RWPE1 (cell line): Measurements from ENCODE around the gene GABRB3.

Source experiments
- CTCF ChIA-PET: fragments of 350-600 bp; sonication (Branson Sonifier 250); formaldehyde crosslinking; extraction: SDS; loops from one replicate; lab custom pipeline; 2021; lab: Yijun Ruan, JAX
- POLR2A ChIA-PET: fragments of 400-600 bp; formaldehyde crosslinking; extraction: SDS; loops from one replicate; lab custom pipeline; 2020; ENCODE audit warnings: antibody characterized with exemption; ENCODE audit not compliant: low non-redundant PET; lab: Yijun Ruan, JAX
- DNase-seq: peaks from one replicate; pipeline ENCODE4 v3.0.0; 2012; ENCODE audit warnings: low spot score
- H3K27ac ChIP-seq: fragments of 450-650 bp; 2 replicates; pipeline ENCODE4 v1.5.1; 2017
- CTCF ChIP-seq: fragments of 450-650 bp; conservative IDR thresholded peaks from 2 replicates; pipeline ENCODE4 v1.5.1; 2017; ENCODE audit warnings: low read depth, mild to moderate bottlenecking

The GABRB3 gene

GRCh38 chr15:26739791-26740190, 33.1 kb downstream of the GABRB3 start:
- no peak for TF ChIP-seq CTCF
- ChIA-PET POLR2A (no interaction called here), CTCF (no interaction called here)
- H3K27ac ChIP-seq = no peak overlapping the region
- DNase-seq = no peak

- POLR2A ChIA-PET = no interaction called here
- CTCF ChIA-PET = no interaction called here
- DNase-seq = no peak
- no peak for TF ChIP-seq CTCF
- H3K27ac ChIP-seq = no peak overlapping the region
Observed at GRCh38 chr15:26738996-26739395, 33.9 kb downstream of the GABRB3 start.

GRCh38 chr15:26736502-26737248, 36.2 kb downstream of the GABRB3 start:
- ChIA-PET POLR2A (no interaction called here), CTCF (no interaction called here)
- DNase-seq = no peak
- TF ChIP-seq CTCF = no peak
- H3K27ac ChIP-seq = no peak overlapping the region

- ChIA-PET POLR2A (no interaction called here), CTCF (no interaction called here)
- H3K27ac ChIP-seq = no peak overlapping the region
- DNase-seq = no peak
- TF ChIP-seq CTCF = no peak
Observed at GRCh38 chr15:26731965-26732364, 40.9 kb downstream of the GABRB3 start.

GRCh38 chr15:26729581-26729980, 43.3 kb downstream of the GABRB3 start:
- no peak overlapping the region for H3K27ac ChIP-seq
- no peak for DNase-seq
- CTCF ChIA-PET = no interaction called here
- TF ChIP-seq CTCF = no peak
- POLR2A ChIA-PET = no interaction called here

GRCh38 chr15:26729030-26729429, 43.8 kb downstream of the GABRB3 start:
- no peak for TF ChIP-seq CTCF
- ChIA-PET CTCF (interaction anchor here (0.6 kb wide), 1 partner anchor 896 kb away, joined by 7 read pairs; no protein-coding TSS in a partner anchor), POLR2A (no interaction called here)
- DNase-seq = no peak
- no peak overlapping the region for H3K27ac ChIP-seq
